H1 (cell line): ENCODE data around the gene TAF10. TPM values are rescaled to one million over a fixed set of nuclear protein-coding genes. Genes with fewer than 3 reads are reported as not detected.

Experiments used
- EGR1 ChIP-seq: IDR thresholded peaks from 2 replicates; pipeline ENCODE4 v1.6.1; 2011; ENCODE audit warnings: low read depth, low read length, borderline replicate concordance
- GABPA ChIP-seq: IDR thresholded peaks from 2 replicates; pipeline ENCODE4 v1.6.1; 2011; ENCODE audit warnings: mild to moderate bottlenecking, low read length, moderate library complexity, borderline replicate concordance; ENCODE audit not compliant: insufficient read depth
- JUND ChIP-seq: IDR thresholded peaks from 2 replicates; pipeline ENCODE4 v1.6.1; 2011; ENCODE audit warnings: mild to moderate bottlenecking, improper control_type of control experiment, low read length
- KDM1A ChIP-seq: fragments of 200-600, 300-600 bp; sonication (generic); IDR thresholded peaks from 2 replicates; pipeline ENCODE4 v1.7.1; 2016; ENCODE audit warnings: mild to moderate bottlenecking, low read length, borderline replicate concordance
- PHF8 ChIP-seq: fragments of 200-600 bp; sonication (generic); conservative IDR thresholded peaks from 2 replicates; pipeline ENCODE4 v1.7.1; 2012; ENCODE audit warnings: low read depth, mild to moderate bottlenecking, inconsistent platforms, low read length, moderate library complexity
- YY1 ChIP-seq: IDR thresholded peaks from 2 replicates; pipeline ENCODE4 v1.6.1; 2011; ENCODE audit warnings: low read depth, mild to moderate bottlenecking, low read length
- ZNF274 ChIP-seq: IDR thresholded peaks from 2 replicates; pipeline ENCODE4 v1.7.0; 2012; ENCODE audit warnings: low read length, borderline replicate concordance; ENCODE audit errors: extremely low read depth
- polyA plus RNA-seq, 7 experiments: library from polyadenylated mRNA; depleted of rRNA in 3 of 7; stranded (reverse) in 5 of 7; unstranded in 2 of 7; fragments of >200 nt in 5 of 7; fragments of 200-250 nt in 2 of 7; gene quantifications; 1 replicate in 5 of 7; 2 replicates in 1 of 7; 4 replicates in 1 of 7; pipeline versions ENCODE4 v1.2.1 to v1.2.3, GENCODE V29; 2011 to 2013; ENCODE audit warnings: missing spikeins in 2 of 7, mixed read lengths in 2 of 7
- total RNA-seq: library from RNA; stranded (reverse); fragmentation: NEBNext Ultra II Directional; extraction: Animal tissue kit (Norgen Biotek cat#: 25700); gene quantifications from 2 replicates; pipeline ENCODE4 v1.2.1, GENCODE V29; 2021
- TF ChIP-seq, protein P1 (sequence below): IDR thresholded peaks from 2 replicates; pipeline ENCODE4 v1.6.1; 2012; ENCODE audit warnings: inconsistent platforms

Gene TAF10
- total and polyA plus RNA-seq, 2 of the 8 experiments (the other 6 are each of a cell fraction or from before 2014, with no cell fraction given): 128 to 213 TPM

DNA sequence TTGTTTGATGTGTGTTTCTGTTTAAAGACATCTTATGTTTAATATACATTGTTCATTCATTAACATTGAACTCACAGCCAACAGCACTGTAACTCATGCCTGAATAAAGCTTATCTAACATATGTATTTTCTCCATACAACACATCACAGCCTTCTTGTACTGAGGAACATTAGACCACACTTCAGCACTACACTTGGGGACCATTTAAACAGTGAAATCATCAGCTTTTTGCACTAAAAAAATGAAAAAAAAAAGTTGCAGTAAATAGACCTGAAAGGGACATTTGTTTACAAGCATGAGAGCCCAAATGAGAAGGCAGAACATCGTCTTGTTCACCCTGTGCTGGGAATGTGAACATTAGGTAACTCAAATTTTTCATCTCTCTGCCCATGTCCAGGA, 22.5 kb upstream of the TAF10 start (continued):
- TF ChIP-seq GABPA (no peak), EGR1 (no peak), KDM1A (no peak), PHF8 (no peak), JUND (no peak), ZNF274 (no peak), YY1 (no peak)
- TF ChIP-seq, protein P1, sequence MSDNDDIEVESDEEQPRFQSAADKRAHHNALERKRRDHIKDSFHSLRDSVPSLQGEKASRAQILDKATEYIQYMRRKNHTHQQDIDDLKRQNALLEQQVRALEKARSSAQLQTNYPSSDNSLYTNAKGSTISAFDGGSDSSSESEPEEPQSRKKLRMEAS: no peak
